ENCODE measurements around the gene MFNG. TPM values are rescaled to one million over a fixed set of nuclear protein-coding genes. Genes with fewer than 3 reads are reported as not detected.

The MFNG gene
- total and polyA plus RNA-seq, 2 donors (not counting 1 experiment from before 2014, with no cell fraction given): 95.9 to 125 TPM

DNA sequence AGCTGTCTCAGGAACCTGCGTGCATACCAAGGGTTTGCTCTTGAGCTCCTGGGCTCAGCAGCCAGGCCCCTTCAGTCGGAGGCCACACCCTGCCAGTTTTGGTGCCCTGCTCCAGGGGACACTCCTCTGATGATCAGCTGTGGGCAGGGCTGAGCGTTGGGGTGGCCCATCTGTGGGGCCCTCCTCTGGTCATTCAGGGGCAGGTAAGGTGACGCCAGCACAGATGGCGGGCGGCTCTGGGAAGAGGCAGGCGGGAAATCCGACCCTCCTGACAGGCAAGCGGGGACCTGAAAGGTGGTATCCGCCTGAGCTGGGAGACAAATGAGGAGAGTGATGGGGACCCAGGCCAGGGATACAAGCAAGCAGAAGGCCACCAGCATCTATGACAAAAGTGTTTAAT lies 3.8 kb upstream of the MFNG start:
- intact Hi-C loops (cut with micrococcal nuclease): loop anchor here (10.0 kb wide), 1 partner anchor 715 kb away; the partner anchor contains the start of gene IFT27
- H3K27ac Mint-ChIP-seq: peak overlapping the region; percentile 67
- H3K9me3 ChIP-seq (ENCODE audit: control extremely low read depth in 1 of 3, control insufficient read depth in 2 of 3, insufficient read depth in 1 of 3, low read length in 2 of 3): no peaks in the 10 kb centered on the region
- WGBS (ENCODE audit: insufficient coverage): 95% methylated on average over 10 of the region's 10 CpGs
- H3K27ac ChIP-seq (ENCODE audit: low read length in 2 of 2): no peak overlapping the region
- DNase-seq: no peak
- no peak overlapping the region for H3K4me2 ChIP-seq (replicated peaks; ENCODE audit: low read depth, low read length, poor library complexity, severe bottlenecking)
- no peak for ATAC-seq (ENCODE audit: low read depth)
- H3K4me3 ChIP-seq (ENCODE audit: control extremely low read depth in 1 of 5, extremely low read depth in 1 of 5, insufficient read depth in 1 of 5, low read depth in 2 of 5, low read length in 4 of 5): no peak overlapping the region
- no peaks in the 10 kb centered on the region for H3K27me3 Mint-ChIP-seq
- peaks cover 0 to 4% (median 0%) of the 10 kb centered on the region in 4 experiments for H3K27me3 ChIP-seq (replicated peaks in 1 of 4; ENCODE audit: control extremely low read depth in 1 of 4, control insufficient read depth in 3 of 4, insufficient read depth in 4 of 4, low read length in 3 of 4)
- no peak overlapping the region for H3K4me3 Mint-ChIP-seq
- H4K20me1 ChIP-seq (ENCODE audit: control insufficient read depth, insufficient read depth, low read length, poor library complexity, severe bottlenecking): peaks cover 11% of the 10 kb centered on the region
- no peak overlapping the region for H3K9ac ChIP-seq (ENCODE audit: low read length)
- TF ChIP-seq EZH2 (IDR thresholded peaks at IDR 0.05; ENCODE audit: borderline replicate concordance, insufficient read depth, low read depth, low read length, poor library complexity, severe bottlenecking): no peak
- TF ChIP-seq, protein P1, sequence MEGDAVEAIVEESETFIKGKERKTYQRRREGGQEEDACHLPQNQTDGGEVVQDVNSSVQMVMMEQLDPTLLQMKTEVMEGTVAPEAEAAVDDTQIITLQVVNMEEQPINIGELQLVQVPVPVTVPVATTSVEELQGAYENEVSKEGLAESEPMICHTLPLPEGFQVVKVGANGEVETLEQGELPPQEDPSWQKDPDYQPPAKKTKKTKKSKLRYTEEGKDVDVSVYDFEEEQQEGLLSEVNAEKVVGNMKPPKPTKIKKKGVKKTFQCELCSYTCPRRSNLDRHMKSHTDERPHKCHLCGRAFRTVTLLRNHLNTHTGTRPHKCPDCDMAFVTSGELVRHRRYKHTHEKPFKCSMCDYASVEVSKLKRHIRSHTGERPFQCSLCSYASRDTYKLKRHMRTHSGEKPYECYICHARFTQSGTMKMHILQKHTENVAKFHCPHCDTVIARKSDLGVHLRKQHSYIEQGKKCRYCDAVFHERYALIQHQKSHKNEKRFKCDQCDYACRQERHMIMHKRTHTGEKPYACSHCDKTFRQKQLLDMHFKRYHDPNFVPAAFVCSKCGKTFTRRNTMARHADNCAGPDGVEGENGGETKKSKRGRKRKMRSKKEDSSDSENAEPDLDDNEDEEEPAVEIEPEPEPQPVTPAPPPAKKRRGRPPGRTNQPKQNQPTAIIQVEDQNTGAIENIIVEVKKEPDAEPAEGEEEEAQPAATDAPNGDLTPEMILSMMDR (IDR thresholded peaks at IDR 0.05): no peak
- peaks cover 13 to 24% of the 10 kb centered on the region in 2 donors for H3K4me1 ChIP-seq (ENCODE audit: control insufficient read depth in 2 of 2, insufficient read depth in 2 of 2, low read length in 2 of 2)
- no peak overlapping the region for H2AFZ ChIP-seq (ENCODE audit: insufficient read depth, low read depth, low read length, poor library complexity, severe bottlenecking)
- no peaks in the 10 kb centered on the region for H3K9me3 Mint-ChIP-seq (ENCODE audit: insufficient read depth)
- H3K79me2 ChIP-seq (ENCODE audit: control insufficient read depth, insufficient read depth, low read length): peaks cover 50% of the 10 kb centered on the region
- peaks cover 32% of the 10 kb centered on the region for H3K4me1 Mint-ChIP-seq
- ChIA-PET POLR2A (interaction anchor here (0.7 kb wide), 1 partner anchor 18 kb away, joined by 3 read pairs; no protein-coding TSS in a partner anchor), CTCF (interaction anchor here (0.9 to 2.0 kb wide), 2 partner anchors 8 to 17 kb away, joined by 3 to 10 read pairs; no protein-coding TSS in a partner anchor)
- no peaks in the 10 kb centered on the region for H3K36me3 ChIP-seq (replicated peaks in 1 of 2; ENCODE audit: control extremely low read depth in 1 of 2, control insufficient read depth in 1 of 2, extremely low read depth in 1 of 2, insufficient read depth in 2 of 2, low read length in 1 of 2)

DNA sequence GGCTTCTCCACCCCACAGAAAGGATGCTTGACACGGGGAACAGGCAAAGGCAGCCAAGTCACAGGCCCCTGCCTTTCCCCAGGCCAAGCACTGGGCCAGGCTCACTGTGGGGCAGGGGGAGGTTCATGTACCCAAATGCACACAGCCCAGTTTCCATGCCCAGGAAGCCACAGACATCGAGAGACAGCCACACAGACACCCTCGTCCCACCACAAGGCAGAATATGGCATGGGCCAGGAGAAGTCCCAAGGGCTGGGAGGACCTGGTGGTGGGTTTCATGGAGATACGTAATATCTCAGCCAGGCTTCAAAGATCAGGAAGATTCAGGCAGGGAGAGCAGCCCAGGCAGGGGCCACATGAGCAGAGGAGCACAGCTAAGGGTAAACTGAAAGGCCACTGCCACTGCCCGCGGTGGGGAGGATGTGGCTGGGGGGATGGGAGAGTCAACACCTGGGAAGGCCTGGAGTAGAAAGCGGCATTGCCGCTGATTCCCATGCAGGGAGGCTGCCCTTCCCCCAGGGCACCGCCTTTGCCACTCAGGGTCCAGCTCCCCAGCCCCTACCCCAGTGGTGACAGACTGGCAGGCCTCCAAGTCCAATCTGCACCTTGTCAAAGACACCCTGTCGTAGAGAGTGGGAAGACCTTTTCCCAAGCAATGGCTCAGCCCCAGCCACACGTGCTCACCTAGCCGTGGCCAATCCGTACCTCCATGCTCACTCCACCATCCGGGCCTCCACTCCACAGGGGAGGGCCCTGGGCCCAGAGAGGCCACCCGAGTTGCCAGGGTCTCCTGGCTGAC lies 2.4 kb upstream of the MFNG start:
- no peaks in the 10 kb centered on the region for H3K27me3 ChIP-seq (replicated peaks in 1 of 4; ENCODE audit: control extremely low read depth in 1 of 4, control insufficient read depth in 3 of 4, insufficient read depth in 4 of 4, low read length in 3 of 4)
- TF ChIP-seq, protein P1 (IDR thresholded peaks at IDR 0.05): no peak
- no peak for TF ChIP-seq EZH2 (IDR thresholded peaks at IDR 0.05; ENCODE audit: borderline replicate concordance, insufficient read depth, low read depth, low read length, poor library complexity, severe bottlenecking)
- Mint-ChIP-seq H3K27ac (no peak overlapping the region), H3K4me1 (peaks cover 44% of the 10 kb centered on the region), H3K4me3 (no peak overlapping the region), H3K9me3 (ENCODE audit: insufficient read depth) (no peaks in the 10 kb centered on the region), H3K27me3 (no peaks in the 10 kb centered on the region)
- DNase-seq (no peak), ATAC-seq (ENCODE audit: low read depth) (no peak)
- no peak overlapping the region for H3K27ac ChIP-seq (ENCODE audit: low read length in 2 of 2)
- H3K36me3 ChIP-seq (replicated peaks in 1 of 2; ENCODE audit: control extremely low read depth in 1 of 2, control insufficient read depth in 1 of 2, extremely low read depth in 1 of 2, insufficient read depth in 2 of 2, low read length in 1 of 2): no peaks in the 10 kb centered on the region
- peaks cover 11% of the 10 kb centered on the region for H4K20me1 ChIP-seq (ENCODE audit: control insufficient read depth, insufficient read depth, low read length, poor library complexity, severe bottlenecking)
- no peak overlapping the region for H3K4me3 ChIP-seq (ENCODE audit: control extremely low read depth in 1 of 5, extremely low read depth in 1 of 5, insufficient read depth in 1 of 5, low read depth in 2 of 5, low read length in 4 of 5)
- H3K9me3 ChIP-seq (ENCODE audit: control extremely low read depth in 1 of 3, control insufficient read depth in 2 of 3, insufficient read depth in 1 of 3, low read length in 2 of 3): no peaks in the 10 kb centered on the region
- 86% methylated on average over 12 of the region's 15 CpGs for WGBS (ENCODE audit: insufficient coverage)
- ChIA-PET POLR2A (no interaction called here), CTCF (interaction anchor here (2.0 kb wide), 1 partner anchor 16 kb away, joined by 10 read pairs; no protein-coding TSS in a partner anchor)
- peaks cover 19 to 35% of the 10 kb centered on the region in 2 donors for H3K4me1 ChIP-seq (ENCODE audit: control insufficient read depth in 2 of 2, insufficient read depth in 2 of 2, low read length in 2 of 2)
- intact Hi-C loops (cut with micrococcal nuclease): loop anchor here (10.0 kb wide), 1 partner anchor 714 kb away; the partner anchor contains the start of gene IFT27
- H3K4me2 ChIP-seq (replicated peaks; ENCODE audit: low read depth, low read length, poor library complexity, severe bottlenecking): no peak overlapping the region
- H3K9ac ChIP-seq (ENCODE audit: low read length): no peak overlapping the region
- peaks cover 65% of the 10 kb centered on the region for H3K79me2 ChIP-seq (ENCODE audit: control insufficient read depth, insufficient read depth, low read length)
- no peak overlapping the region for H2AFZ ChIP-seq (ENCODE audit: insufficient read depth, low read depth, low read length, poor library complexity, severe bottlenecking)

Measured in B cell (primary cell).